Testis (tissue), 3 donors: ENCODE data around the gene MSH6. TPM values are rescaled to one million over a fixed set of nuclear protein-coding genes. Genes with fewer than 3 reads are reported as not detected.

ENCODE experiments used
- DNase-seq: peaks from one replicate; pipeline ENCODE4 v3.0.0-alpha.2; 2019
- H3K27ac ChIP-seq, 2 donors: fragments of 200-600 bp; sonication (generic); one replicate each; pipeline ENCODE4 v1.5.1; 2019
- H3K27me3 ChIP-seq: fragments of 200-600 bp; sonication (generic); one replicate; pipeline ENCODE4 v1.5.1; 2019
- H3K36me3 ChIP-seq: fragments of 200-600 bp; sonication (generic); one replicate; pipeline ENCODE4 v1.5.1; 2017; ENCODE audit warnings: low read depth; ENCODE audit errors: missing control alignments
- H3K4me1 ChIP-seq: fragments of 200-600 bp; sonication (generic); one replicate; pipeline ENCODE4 v1.5.1; 2019
- H3K4me3 ChIP-seq, 2 donors: fragments of 200-600 bp; sonication (generic); one replicate each; pipeline ENCODE4 v1.5.1; 2017 to 2019
- H3K9me3 ChIP-seq: fragments of 200-600 bp; sonication (generic); one replicate; pipeline ENCODE4 v1.5.1; 2017
- CTCF ChIP-seq, 3 experiments: fragments of 450-650 bp in 2 of 3; fragments of 200-600 bp in 1 of 3; sonication (generic) in 1 of 3; IDR thresholded peaks; one replicate each; pipeline ENCODE4 v1.5.1; 2016 to 2019; ENCODE audit warnings: antibody characterized with exemption in 3 of 3, mild to moderate bottlenecking in 2 of 3, moderate library complexity in 1 of 3
- POLR2A ChIP-seq: fragments of 450-650 bp; IDR thresholded peaks from one replicate; pipeline ENCODE4 v1.6.1; 2017; ENCODE audit warnings: antibody characterized with exemption, mild to moderate bottlenecking, moderate library complexity
- WGBS, 2 donors: methylation state at CpG; one replicate each; pipeline ENCODE4 v1.1.5; 2018; 5-methylcytosine and 5-hydroxymethylcytosine counted together
- intact Hi-C: fragments of 100-400 bp; cut with DNase I; formaldehyde crosslinking; loops from one replicate; pipeline ENCODE4 v1.15.1; 2023; ENCODE audit warnings: low total_unique reads
- polyA plus RNA-seq: library from polyadenylated mRNA; stranded (reverse); fragments of 350-450 nt; fragmentation: Illumina TruSeq; extraction: RNeasy Lipid Tissue Mini Kit (QIAGEN cat#74804); gene quantifications from one replicate; pipeline ENCODE4 v1.2.3, GENCODE V29; 2014; ENCODE audit warnings: low read depth, low replicate concordance; ENCODE audit not compliant: insufficient read depth
- total RNA-seq, 2 donors: library from RNA; depleted of rRNA; stranded (reverse); fragments of >200 nt; gene quantifications; one replicate each; pipeline ENCODE4 v1.2.3, GENCODE V29; 2016

The MSH6 gene
- total and polyA plus RNA-seq, 3 donors from 2014 or later: 84.9 to 136 (median 107) TPM

DNA sequence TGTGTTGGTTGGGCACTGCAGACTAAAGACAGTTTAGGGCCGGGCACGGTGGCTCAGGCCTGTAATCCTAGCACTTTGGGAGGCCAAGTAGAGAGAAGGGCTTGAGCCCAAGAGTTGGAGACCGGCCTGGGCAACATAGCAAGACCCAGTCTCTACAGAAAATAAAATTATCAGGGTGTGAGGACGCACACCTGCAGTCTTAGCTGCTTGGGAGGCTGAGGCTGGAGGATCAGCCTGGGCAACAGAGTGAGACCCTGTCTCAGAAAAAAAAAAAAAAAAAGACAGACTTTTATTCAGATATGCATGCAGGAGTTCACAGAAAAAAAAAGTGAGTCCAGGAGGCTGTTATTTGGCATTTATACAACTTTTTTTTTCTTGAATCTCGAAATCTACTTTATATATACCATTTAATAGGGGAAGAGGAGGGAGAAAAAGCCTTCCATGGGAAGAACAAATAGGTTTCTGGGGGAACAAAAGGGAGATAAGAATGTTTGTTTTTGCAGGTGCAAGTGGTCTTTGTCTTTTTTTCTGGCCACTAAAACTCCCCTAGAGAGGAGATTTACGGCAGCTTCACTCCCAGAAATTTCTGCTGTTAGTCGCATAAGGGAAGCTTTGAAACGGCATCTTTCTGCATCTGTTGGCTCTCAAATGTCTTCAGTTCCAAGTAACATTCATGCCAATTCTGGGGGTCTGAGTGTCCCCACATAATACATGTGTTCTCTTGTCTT, 4.1 kb upstream of the MSH6 start:
- intact Hi-C loops: no loop called here
- DNase-seq: no peak

GRCh38 chr2:47779426-47779790, 3.5 kb upstream of the MSH6 start:
- H3K27ac ChIP-seq: peak overlapping the region; percentile 25 to 89
- H3K36me3 ChIP-seq: no peaks in the 10 kb centered on the region
- no peak for DNase-seq
- no peaks in the 10 kb centered on the region for H3K9me3 ChIP-seq
- H3K4me1 ChIP-seq: peaks cover 52% of the 10 kb centered on the region
- H3K27me3 ChIP-seq: no peaks in the 10 kb centered on the region
- intact Hi-C loops: no loop called here
- TF ChIP-seq POLR2A: no peak
- no peak for TF ChIP-seq CTCF (IDR thresholded peaks at IDR 0.05)
- H3K4me3 ChIP-seq: no peak overlapping the region
- 65 to 66% methylated on average over 8 of the region's 8 CpGs for WGBS, 2 donors

More for the DNA sequence above, 4.1 kb upstream of the MSH6 start:
- WGBS, 2 donors: 46 to 71% methylated on average over 8 of the region's 8 CpGs
- no peaks in the 10 kb centered on the region for H3K9me3 ChIP-seq
- peaks cover 51% of the 10 kb centered on the region for H3K4me1 ChIP-seq
- H3K27me3 ChIP-seq: no peaks in the 10 kb centered on the region
- peak overlapping the region; percentile 29 to 89 for H3K27ac ChIP-seq
- H3K36me3 ChIP-seq: no peaks in the 10 kb centered on the region
- no peak for TF ChIP-seq CTCF (IDR thresholded peaks at IDR 0.05)
- H3K4me3 ChIP-seq: no peak overlapping the region

- H3K9me3 ChIP-seq: no peaks in the 10 kb centered on the region
- peak overlapping the region; percentile 92 to 99 for H3K27ac ChIP-seq
- peak overlapping the region; percentile 89 to 99 for H3K4me3 ChIP-seq
- WGBS, 2 donors: 1 to 5% methylated on average over 7 of the region's 7 CpGs
- TF ChIP-seq CTCF (IDR thresholded peaks at IDR 0.05): no peak
- TF ChIP-seq POLR2A: no peak
- intact Hi-C loops: no loop called here
- no peaks in the 10 kb centered on the region for H3K36me3 ChIP-seq
- DNase-seq: no peak
- H3K27me3 ChIP-seq: no peaks in the 10 kb centered on the region
- H3K4me1 ChIP-seq: peaks cover 44% of the 10 kb centered on the region
These were observed 619 bp upstream of the MSH6 start for GRCh38 chr2:47782381-47782670.

GRCh38 chr2:47783486-47784351, 774 bp downstream of the MSH6 start:
- no peaks in the 10 kb centered on the region for H3K9me3 ChIP-seq
- H3K27me3 ChIP-seq: no peaks in the 10 kb centered on the region
- H3K36me3 ChIP-seq: no peaks in the 10 kb centered on the region
- peak overlapping the region; percentile 89 to 99 for H3K4me3 ChIP-seq
- TF ChIP-seq POLR2A: no peak
- no peak for TF ChIP-seq CTCF (IDR thresholded peaks at IDR 0.05)
- WGBS, 2 donors: 1% methylated on average over 28 to 65 of the region's 71 CpGs
- peak overlapping the region; percentile 92 to 99 for H3K27ac ChIP-seq
- intact Hi-C loops: no loop called here
- peaks cover 30% of the 10 kb centered on the region for H3K4me1 ChIP-seq
- peak; percentile 89 for DNase-seq
